ENCODE results near the gene NKD1. TPM values are rescaled to one million over a fixed set of nuclear protein-coding genes. Genes with fewer than 3 reads are reported as not detected.
"Not testable (repeated sequence)": the region's sequence is repeated elsewhere in the genome, so short reads cannot be mapped to it uniquely, and the experiment has no call there.

Gene NKD1
- total RNA-seq, 6 experiments from 2014 or later = 0.69 to 2.6 (median 2.1) TPM

GRCh38 chr16:50534556-50534955 lies 13.6 kb upstream of the NKD1 start:
- Histone ChIP-seq H3K4me3 (no peak overlapping the region), H3K9me3 (no peaks in the 10 kb centered on the region), H3K27ac (no peak overlapping the region), H3K27me3 (no peaks in the 10 kb centered on the region), H3K36me3 (no peaks in the 10 kb centered on the region), H3K4me1 (peaks cover 0 to 12% (median 6%) of the 10 kb centered on the region in 4 donors)
- DNase-seq = peak in 1 of 3 donors; percentile 15
- intact Hi-C loops (cut with DNase I) = no loop called here
- no peak for ATAC-seq
- WGBS (ENCODE audit: insufficient coverage, low coverage, low lambda C conversion rate, missing lambda C conversion rate) = 85% methylated on average over 7 of the region's 10 CpGs
- TF ChIP-seq POLR2A (IDR thresholded peaks at IDR 0.05) (no peak), CTCF (IDR thresholded peaks at IDR 0.05) (no peak)

DNA sequence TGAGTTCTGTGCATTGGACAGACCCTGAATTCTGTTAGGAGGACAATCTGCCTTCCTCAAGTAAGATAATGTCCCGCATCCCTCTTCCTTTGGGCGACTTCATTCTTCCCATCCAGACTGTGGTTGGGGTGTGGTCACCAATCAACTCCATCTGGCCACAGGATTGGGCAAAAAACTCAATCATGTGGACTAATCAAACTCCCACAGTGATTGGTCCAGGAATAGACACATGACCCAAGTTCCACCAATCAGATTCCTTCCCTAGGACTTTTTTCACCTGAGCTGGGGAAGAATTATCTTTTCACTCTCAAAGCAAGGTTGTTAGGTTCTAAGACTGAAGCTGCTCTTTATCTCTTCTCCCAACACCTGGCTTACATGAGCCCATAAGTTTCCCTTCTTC lies 13.2 kb upstream of the NKD1 start:
- H3K27ac ChIP-seq = no peak overlapping the region
- H3K4me1 ChIP-seq = peaks cover 0 to 12% (median 6%) of the 10 kb centered on the region in 4 donors
- H3K27me3 ChIP-seq = no peaks in the 10 kb centered on the region
- intact Hi-C loops (cut with DNase I) = no loop called here
- H3K36me3 ChIP-seq = no peaks in the 10 kb centered on the region
- DNase-seq (peak in 1 of 3 donors; percentile 1), ATAC-seq (no peak)
- H3K9me3 ChIP-seq = no peaks in the 10 kb centered on the region
- TF ChIP-seq CTCF (IDR thresholded peaks at IDR 0.05) (no peak), POLR2A (IDR thresholded peaks at IDR 0.05) (no peak)
- WGBS (ENCODE audit: insufficient coverage, low coverage, low lambda C conversion rate, missing lambda C conversion rate) = 93% methylated on average over 2 of the region's 2 CpGs
- H3K4me3 ChIP-seq = no peak overlapping the region

DNA sequence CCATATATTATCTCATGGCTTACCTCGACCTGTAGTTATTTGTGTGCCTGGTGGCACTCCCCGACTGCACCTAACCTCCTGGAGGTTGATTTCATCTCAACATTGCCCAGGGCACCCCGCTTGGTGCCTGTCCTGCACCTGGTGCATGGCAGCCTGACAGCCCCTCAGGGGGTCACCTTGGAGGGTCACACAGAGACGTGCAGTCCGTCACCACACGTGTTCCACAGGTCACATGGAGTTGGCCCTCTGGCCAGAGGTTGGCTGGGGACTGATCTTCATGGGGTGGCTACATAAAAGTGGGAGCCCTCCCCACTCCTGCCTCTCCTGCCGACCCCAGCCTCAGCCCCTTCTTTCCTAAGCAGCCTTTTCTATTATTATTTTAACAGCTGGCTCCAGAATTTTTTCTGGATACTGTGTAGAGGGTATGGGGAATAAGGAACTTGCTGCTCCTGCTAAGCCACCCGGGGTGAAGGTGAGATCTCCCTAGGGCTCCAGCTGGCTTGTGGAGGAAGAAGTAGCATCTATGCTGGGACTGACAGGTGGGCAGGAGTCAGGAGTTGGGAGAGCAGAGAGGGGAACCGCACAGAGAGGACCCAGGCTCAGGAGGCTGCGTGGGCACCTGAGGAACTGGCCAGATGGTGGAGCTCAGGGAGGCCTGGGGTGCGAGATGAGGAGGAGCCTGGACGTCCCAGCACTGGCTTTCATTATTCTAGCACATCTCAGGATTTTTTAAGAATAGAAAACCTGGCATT lies 12.5 kb upstream of the NKD1 start:
- intact Hi-C loops (cut with DNase I) = no loop called here
- 76% methylated on average over 6 of the region's 12 CpGs for WGBS (ENCODE audit: insufficient coverage, low coverage, low lambda C conversion rate, missing lambda C conversion rate)
- Histone ChIP-seq H3K36me3 (no peaks in the 10 kb centered on the region), H3K27me3 (no peaks in the 10 kb centered on the region), H3K4me1 (peaks cover 0 to 7% (median 3%) of the 10 kb centered on the region in 4 donors), H3K9me3 (no peaks in the 10 kb centered on the region), H3K27ac (no peak overlapping the region), H3K4me3 (no peak overlapping the region)
- no peak for ATAC-seq
- DNase-seq = peak in 1 of 3 donors; percentile 29
- TF ChIP-seq CTCF (IDR thresholded peaks at IDR 0.05) (no peak), POLR2A (IDR thresholded peaks at IDR 0.05) (no peak)

- H3K27me3 ChIP-seq; H3K27ac ChIP-seq; H3K4me3 ChIP-seq; H3K9me3 ChIP-seq; H3K36me3 ChIP-seq; ATAC-seq; H3K4me1 ChIP-seq; intact Hi-C loops (cut with DNase I): not testable (repeated sequence)
- DNase-seq = peak in 1 of 3 donors; percentile 1
- WGBS (ENCODE audit: insufficient coverage, low coverage, low lambda C conversion rate, missing lambda C conversion rate) = 90% methylated on average over 5 of the region's 7 CpGs
Observed at GRCh38 chr16:50536258-50536645, 11.9 kb upstream of the NKD1 start.

- no peak for TF ChIP-seq CTCF (IDR thresholded peaks at IDR 0.05)
- no peak for TF ChIP-seq POLR2A (IDR thresholded peaks at IDR 0.05)
- no peaks in the 10 kb centered on the region for H3K27me3 ChIP-seq
- H3K4me1 ChIP-seq = no peaks in the 10 kb centered on the region
- H3K9me3 ChIP-seq = no peaks in the 10 kb centered on the region
- DNase-seq (peak in 1 of 3 donors; percentile 16), ATAC-seq (no peak)
- H3K4me3 ChIP-seq = no peak overlapping the region
- H3K36me3 ChIP-seq = no peaks in the 10 kb centered on the region
- WGBS (ENCODE audit: insufficient coverage, low coverage, low lambda C conversion rate, missing lambda C conversion rate) = 70% methylated on average over 6 of the region's 8 CpGs
- intact Hi-C loops (cut with DNase I) = no loop called here
- H3K27ac ChIP-seq = no peak overlapping the region
Observed at GRCh38 chr16:50537533-50538290, 10.5 kb upstream of the NKD1 start.
